ENCODE measurements around the gene GAS1. TPM values are rescaled to one million over a fixed set of nuclear protein-coding genes. Genes with fewer than 3 reads are reported as not detected.

The GAS1 gene
- total and polyA plus RNA-seq, 10 of the 15 experiments (the other 5 are each of a cell fraction or from before 2014, with no cell fraction given), result not detected

GRCh38 chr9:86975036-86975435, 27.7 kb upstream of the GAS1 start:
- intact Hi-C loops (cut with micrococcal nuclease; ENCODE audit: unreplicated experiment), result no loop called here
- H3K4me3 ChIP-seq, result no peak overlapping the region
- H3K9me3 ChIP-seq (replicated peaks; ENCODE audit: control insufficient read depth, insufficient read depth, low read length), result no peaks in the 10 kb centered on the region
- WGBS (ENCODE audit: insufficient coverage, insufficient replicate concordance, low lambda C conversion rate, missing lambda C conversion rate), result 12% methylated on average over 2 of the region's 2 CpGs
- H3K27ac ChIP-seq (ENCODE audit: control insufficient read depth, insufficient read depth), result no peak overlapping the region
- in situ Hi-C loops (cut with MboI), result no loop called here
- ChIA-PET CTCF (interaction anchor here (0.9 to 1.0 kb wide), 2 partner anchors 144 to 561 kb away, joined by 3 read pairs; no protein-coding TSS in a partner anchor), RAD21 (ENCODE audit: unreplicated experiment) (no interaction called here), SMC1A (ENCODE audit: uncharacterized antibody, unreplicated experiment) (no interaction called here), POLR2A (no interaction called here)
- TF ChIP-seq, protein P1, sequence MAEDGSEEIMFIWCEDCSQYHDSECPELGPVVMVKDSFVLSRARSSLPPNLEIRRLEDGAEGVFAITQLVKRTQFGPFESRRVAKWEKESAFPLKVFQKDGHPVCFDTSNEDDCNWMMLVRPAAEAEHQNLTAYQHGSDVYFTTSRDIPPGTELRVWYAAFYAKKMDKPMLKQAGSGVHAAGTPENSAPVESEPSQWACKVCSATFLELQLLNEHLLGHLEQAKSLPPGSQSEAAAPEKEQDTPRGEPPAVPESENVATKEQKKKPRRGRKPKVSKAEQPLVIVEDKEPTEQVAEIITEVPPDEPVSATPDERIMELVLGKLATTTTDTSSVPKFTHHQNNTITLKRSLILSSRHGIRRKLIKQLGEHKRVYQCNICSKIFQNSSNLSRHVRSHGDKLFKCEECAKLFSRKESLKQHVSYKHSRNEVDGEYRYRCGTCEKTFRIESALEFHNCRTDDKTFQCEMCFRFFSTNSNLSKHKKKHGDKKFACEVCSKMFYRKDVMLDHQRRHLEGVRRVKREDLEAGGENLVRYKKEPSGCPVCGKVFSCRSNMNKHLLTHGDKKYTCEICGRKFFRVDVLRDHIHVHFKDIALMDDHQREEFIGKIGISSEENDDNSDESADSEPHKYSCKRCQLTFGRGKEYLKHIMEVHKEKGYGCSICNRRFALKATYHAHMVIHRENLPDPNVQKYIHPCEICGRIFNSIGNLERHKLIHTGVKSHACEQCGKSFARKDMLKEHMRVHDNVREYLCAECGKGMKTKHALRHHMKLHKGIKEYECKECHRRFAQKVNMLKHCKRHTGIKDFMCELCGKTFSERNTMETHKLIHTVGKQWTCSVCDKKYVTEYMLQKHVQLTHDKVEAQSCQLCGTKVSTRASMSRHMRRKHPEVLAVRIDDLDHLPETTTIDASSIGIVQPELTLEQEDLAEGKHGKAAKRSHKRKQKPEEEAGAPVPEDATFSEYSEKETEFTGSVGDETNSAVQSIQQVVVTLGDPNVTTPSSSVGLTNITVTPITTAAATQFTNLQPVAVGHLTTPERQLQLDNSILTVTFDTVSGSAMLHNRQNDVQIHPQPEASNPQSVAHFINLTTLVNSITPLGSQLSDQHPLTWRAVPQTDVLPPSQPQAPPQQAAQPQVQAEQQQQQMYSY (CRISPR knock-in tag; IDR thresholded peaks at IDR 0.05), result no peak
- TF ChIP-seq YY1 (IDR thresholded peaks at IDR 0.05; ENCODE audit: low read depth, low read length) (no peak), HDAC2 (IDR thresholded peaks at IDR 0.05) (no peak)
- TF ChIP-seq, protein P2, sequence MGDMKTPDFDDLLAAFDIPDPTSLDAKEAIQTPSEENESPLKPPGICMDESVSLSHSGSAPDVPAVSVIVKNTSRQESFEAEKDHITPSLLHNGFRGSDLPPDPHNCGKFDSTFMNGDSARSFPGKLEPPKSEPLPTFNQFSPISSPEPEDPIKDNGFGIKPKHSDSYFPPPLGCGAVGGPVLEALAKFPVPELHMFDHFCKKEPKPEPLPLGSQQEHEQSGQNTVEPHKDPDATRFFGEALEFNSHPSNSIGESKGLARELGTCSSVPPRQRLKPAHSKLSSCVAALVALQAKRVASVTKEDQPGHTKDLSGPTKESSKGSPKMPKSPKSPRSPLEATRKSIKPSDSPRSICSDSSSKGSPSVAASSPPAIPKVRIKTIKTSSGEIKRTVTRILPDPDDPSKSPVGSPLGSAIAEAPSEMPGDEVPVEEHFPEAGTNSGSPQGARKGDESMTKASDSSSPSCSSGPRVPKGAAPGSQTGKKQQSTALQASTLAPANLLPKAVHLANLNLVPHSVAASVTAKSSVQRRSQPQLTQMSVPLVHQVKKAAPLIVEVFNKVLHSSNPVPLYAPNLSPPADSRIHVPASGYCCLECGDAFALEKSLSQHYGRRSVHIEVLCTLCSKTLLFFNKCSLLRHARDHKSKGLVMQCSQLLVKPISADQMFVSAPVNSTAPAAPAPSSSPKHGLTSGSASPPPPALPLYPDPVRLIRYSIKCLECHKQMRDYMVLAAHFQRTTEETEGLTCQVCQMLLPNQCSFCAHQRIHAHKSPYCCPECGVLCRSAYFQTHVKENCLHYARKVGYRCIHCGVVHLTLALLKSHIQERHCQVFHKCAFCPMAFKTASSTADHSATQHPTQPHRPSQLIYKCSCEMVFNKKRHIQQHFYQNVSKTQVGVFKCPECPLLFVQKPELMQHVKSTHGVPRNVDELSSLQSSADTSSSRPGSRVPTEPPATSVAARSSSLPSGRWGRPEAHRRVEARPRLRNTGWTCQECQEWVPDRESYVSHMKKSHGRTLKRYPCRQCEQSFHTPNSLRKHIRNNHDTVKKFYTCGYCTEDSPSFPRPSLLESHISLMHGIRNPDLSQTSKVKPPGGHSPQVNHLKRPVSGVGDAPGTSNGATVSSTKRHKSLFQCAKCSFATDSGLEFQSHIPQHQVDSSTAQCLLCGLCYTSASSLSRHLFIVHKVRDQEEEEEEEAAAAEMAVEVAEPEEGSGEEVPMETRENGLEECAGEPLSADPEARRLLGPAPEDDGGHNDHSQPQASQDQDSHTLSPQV (IDR thresholded peaks at IDR 0.05), result no peak
- H3K9ac ChIP-seq (ENCODE audit: control insufficient read depth, insufficient read depth, low read length), result no peak overlapping the region
- H3K4me2 ChIP-seq (ENCODE audit: control insufficient read depth, insufficient read depth), result no peak overlapping the region
- no TSS peak for BruUV-seq (replicated peaks)
- H2AFZ ChIP-seq (ENCODE audit: control insufficient read depth, low read depth, low read length), result no peak overlapping the region
- no peaks in the 10 kb centered on the region for H3K4me1 ChIP-seq (ENCODE audit: control insufficient read depth, insufficient read depth, low read length)
- FAIRE-seq, result no peak
- H3K79me2 ChIP-seq (ENCODE audit: control insufficient read depth, insufficient read depth, low read length), result no peaks in the 10 kb centered on the region
- H3K36me3 ChIP-seq (ENCODE audit: control insufficient read depth in 2 of 2, insufficient read depth in 2 of 2, low read length in 1 of 2), result no peaks in the 10 kb centered on the region
- no peak for ATAC-seq
- no peak for DNase-seq (ENCODE audit: low read depth, low spot score)
- no peaks in the 10 kb centered on the region for H4K20me1 ChIP-seq (ENCODE audit: control insufficient read depth, insufficient read depth)
- no peaks in the 10 kb centered on the region; a peak in 2 of 4 replicates for H3K27me3 ChIP-seq (replicated peaks in 1 of 2; ENCODE audit: control insufficient read depth in 2 of 2, insufficient read depth in 2 of 2, low read length in 1 of 2)
